ENCODE data around the gene SLC30A2.

DNA sequence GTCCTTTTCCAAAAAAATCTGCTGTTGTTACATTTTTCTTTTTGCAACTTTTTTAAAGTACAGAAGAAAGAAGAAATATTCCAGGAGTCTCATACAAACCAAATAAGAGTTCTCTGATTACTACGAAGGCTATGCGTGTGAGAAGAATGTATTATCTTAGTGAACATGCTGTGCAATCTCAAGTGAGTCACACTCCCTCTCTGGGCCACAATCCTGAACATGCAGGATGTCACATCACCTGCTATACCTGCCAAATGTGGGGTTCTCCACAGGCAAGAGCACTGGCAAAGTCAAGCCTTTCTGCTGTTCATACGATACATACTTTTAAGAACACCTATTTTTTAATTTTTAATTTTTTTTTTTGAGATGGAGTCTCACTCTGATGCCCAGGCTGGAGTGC is 43.2 kb upstream of the SLC30A2 start:
- no peak for TF ChIP-seq CTCF (IDR thresholded peaks at IDR 0.05; ENCODE audit: poor library complexity)
- no peak for TF ChIP-seq EZH2 (IDR thresholded peaks at IDR 0.05; ENCODE audit: borderline replicate concordance)
